GM21576 (cell line): ENCODE results near the gene AMN.
"Not testable (repeated sequence)": the region's sequence is repeated elsewhere in the genome, so short reads cannot be mapped to it uniquely, and the experiment has no call there.

Experiments
- ATAC-seq: cut with Tn5 transposase; IDR thresholded peaks from one replicate; pipeline ENCODE4 v1.9.1; 2021; ENCODE audit warnings: mild to moderate bottlenecking, moderate library complexity; ENCODE audit not compliant: unreplicated experiment

The AMN gene

GRCh38 chr14:102911991-102912761 lies 10.3 kb upstream of the AMN start:
- no peak for ATAC-seq

DNA sequence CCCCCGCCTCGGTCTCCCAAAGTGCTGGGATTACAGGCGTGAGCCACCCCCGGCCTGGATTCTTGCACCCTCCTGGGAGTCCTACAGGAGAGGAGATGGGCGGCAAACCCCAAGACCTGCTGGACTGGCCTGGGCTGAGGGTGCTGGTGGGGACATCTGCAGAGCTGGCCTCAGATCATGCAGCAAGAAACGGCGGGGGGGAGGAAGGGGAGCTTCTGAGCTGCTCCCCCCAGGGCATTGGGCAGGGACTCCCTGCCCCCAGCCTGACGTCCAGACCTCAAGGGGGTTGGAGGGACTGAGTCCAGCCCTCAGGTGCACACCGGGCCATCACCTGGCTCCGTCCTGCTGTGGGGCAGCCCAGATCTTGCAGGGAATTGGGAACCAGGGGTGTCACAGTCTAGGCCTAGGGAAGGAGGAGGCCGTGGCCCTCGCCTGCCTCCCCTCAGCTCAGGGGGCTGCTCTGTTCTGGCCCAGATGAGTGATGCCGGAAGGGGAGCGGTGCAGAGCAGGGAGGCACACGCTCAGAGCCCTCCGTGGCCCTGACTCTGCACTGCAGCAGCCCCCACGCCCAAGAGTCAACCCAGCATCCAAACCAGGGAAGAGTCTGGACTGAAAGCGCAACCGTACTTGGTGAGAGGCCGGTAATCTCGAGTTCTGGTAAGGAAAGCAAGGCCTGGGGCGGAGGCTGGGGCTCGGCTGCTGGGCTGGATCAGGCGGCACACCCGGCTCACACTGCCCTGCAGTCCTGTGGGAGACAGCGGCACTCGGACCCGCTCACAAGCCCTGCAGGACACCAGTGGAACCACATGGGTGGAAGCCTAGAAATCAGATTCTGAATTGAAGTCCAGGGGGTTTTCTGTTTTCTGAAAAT lies 8.9 kb upstream of the AMN start:
- no peak for ATAC-seq

GRCh38 chr14:102914474-102915291 lies 7.8 kb upstream of the AMN start:
- no peak for ATAC-seq

DNA sequence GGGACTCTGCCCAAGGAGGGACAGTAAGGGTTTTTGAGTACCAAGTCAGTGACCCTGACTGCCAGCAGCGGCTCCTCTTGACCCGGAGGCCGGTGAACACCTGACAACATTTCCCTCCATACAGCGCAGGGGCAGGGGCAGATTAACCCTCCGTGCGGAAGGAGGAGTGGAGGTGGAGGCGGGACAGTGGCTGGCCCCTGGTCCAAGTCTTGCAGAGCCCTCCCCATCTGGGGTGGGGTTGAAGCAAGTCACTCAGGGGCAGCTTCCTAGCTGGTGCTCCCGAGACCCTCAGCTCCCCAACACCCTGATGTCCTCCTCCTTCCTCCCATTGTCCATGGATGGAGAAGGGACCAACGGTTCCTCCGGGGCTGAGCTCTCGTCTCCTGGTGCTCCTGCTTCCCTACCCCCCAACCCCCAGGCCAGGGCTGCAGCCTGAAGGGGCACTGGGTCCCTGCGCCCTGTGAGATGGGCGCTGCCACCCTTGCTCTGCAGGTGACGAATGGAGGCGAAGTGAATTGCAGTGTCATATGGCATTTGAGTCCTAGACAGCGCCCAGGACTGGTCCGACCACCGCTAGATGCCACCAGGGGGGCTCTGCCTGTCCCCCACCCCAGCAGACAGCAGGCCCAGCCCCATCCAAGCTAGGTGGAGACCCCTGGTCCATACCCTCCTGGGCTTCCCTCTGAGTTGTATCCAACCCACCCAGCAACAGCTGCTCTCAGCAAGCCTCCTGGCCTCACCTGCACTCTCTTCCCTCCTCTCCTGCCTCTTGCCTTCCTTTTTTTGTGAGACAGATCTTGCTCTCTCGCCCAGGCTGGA lies 7.0 kb upstream of the AMN start:
- no peak for ATAC-seq

GRCh38 chr14:102916347-102917055 lies 6.0 kb upstream of the AMN start:
- ATAC-seq, result no peak

DNA sequence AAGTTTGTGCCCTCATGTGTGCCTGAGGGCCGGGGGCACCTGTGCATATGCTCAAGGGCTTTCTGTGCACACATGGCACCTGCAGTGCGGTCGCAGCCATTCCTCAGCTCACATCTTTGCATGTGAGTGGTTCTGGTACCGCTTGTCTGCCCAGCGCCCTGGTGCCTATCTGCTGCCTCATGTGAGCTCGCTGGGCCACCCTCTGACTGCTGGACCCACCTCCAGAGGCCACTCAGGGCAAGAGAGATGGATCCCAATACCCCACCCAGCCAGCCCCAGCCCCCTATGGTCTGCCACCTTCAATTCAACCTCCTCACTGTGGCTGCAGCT lies 5.4 kb upstream of the AMN start:
- no peak for ATAC-seq

GRCh38 chr14:102917469-102918211 lies 4.8 kb upstream of the AMN start:
- no peak for ATAC-seq

DNA sequence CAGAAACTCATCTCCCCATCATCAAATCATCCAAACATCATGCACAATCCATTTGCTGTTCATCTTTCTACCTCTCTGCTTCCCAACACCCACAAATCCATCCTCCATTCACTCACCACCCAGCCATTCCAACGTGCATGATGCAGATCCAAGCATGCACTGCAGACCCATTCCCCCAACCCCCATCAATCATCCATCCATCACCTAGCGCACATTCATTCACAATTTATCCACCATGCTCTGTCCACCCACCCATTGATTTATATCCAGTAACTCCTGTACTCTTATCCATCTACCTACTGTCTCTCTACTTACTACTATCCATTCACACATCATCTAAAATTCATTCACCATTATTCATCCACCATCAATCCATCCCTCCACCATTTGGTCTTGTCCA lies 4.0 kb upstream of the AMN start:
- ATAC-seq, result no peak

GRCh38 chr14:102920273-102920997 lies 2.0 kb upstream of the AMN start:
- no peak for ATAC-seq

DNA sequence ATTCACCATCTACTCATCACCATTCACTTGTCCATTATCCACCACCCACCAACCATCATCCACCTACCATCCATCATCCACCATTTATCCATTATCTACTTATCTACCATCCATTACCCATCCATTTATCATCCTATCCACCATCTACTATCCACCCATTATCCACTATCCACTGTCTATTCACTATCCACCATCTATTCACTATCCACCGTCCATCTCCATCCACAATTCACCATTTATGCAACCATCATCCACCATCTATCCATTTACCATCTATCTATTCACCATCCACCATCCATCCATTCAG lies 1.5 kb upstream of the AMN start:
- ATAC-seq, result no peak

GRCh38 chr14:102923201-102923924 lies 900 bp downstream of the AMN start:
- ATAC-seq, result no peak

GRCh38 chr14:102923925-102924486 lies 1.5 kb downstream of the AMN start:
- ATAC-seq, result no peak

- ATAC-seq, result no peak
Observed at GRCh38 chr14:102924632-102925588, 2.4 kb downstream of the AMN start.

- ATAC-seq, result no peak
Observed at GRCh38 chr14:102925646-102926045, 3.2 kb downstream of the AMN start.

GRCh38 chr14:102926104-102926503 lies 3.6 kb downstream of the AMN start:
- no peak for ATAC-seq

DNA sequence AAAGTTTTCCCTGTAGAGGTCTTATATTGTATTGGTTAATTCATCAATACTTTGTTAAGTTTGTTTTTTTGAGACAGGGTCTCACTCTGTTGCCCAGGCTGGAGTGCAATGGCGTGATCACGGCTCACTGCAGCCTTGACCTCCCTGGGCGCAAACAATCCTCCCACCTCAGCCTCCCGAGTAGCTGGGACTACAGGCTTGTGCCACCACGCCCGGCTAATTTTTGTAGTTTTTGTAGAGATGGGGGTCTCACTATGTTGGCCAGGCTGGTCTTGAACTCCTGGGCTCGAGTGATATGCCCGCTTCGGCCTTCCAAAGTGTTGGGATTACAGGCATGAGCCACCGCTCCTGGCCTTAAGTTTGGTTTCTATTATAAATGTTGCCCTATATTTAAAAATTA lies 4.4 kb downstream of the AMN start:
- ATAC-seq, result not testable (repeated sequence)
